ENCODE results near the gene OBSCN. TPM values are rescaled to one million over a fixed set of nuclear protein-coding genes. Genes with fewer than 3 reads are reported as not detected.

The OBSCN gene
- total RNA-seq, 1 donor from 2014 or later: 5.1 TPM

GRCh38 chr1:228303596-228303995 lies 95.8 kb downstream of the OBSCN start:
- Mint-ChIP-seq H3K4me1 (no peaks in the 10 kb centered on the region), H3K4me3 (no peak overlapping the region), H3K36me3 (peaks cover 51% of the 10 kb centered on the region), H3K27ac (no peak overlapping the region), H3K9me3 (peaks cover 35% of the 10 kb centered on the region), H3K27me3 (ENCODE audit: insufficient read depth, low read depth) (peaks cover 4% of the 10 kb centered on the region)
- no peaks in the 10 kb centered on the region for H3F3A ChIP-seq (ENCODE audit: low read depth)
- TF ChIP-seq EZH2phosphoT487 (IDR thresholded peaks at IDR 0.05) (no peak), EZH2 (IDR thresholded peaks at IDR 0.05) (no peak), CTCF (IDR thresholded peaks at IDR 0.05) (no peak)
- no peaks in the 10 kb centered on the region for H4K20me1 ChIP-seq (ENCODE audit: low read depth)
- H3K36me3 ChIP-seq: peaks cover 6% of the 10 kb centered on the region
- H3K4me1 ChIP-seq: no peaks in the 10 kb centered on the region
- no peak for DNase-seq (ENCODE audit: low spot score)
- no peaks in the 10 kb centered on the region for H3K27me3 ChIP-seq
- no peak overlapping the region for H3K9ac ChIP-seq
- no peaks in the 10 kb centered on the region for H3K79me2 ChIP-seq (ENCODE audit: low read depth)
- H3K27ac ChIP-seq: no peak overlapping the region
- no peak overlapping the region for H3K4me2 ChIP-seq
- H2AFZ ChIP-seq (replicated peaks): no peak overlapping the region
- H3K9me3 ChIP-seq (ENCODE audit: low read depth): peaks cover 14% of the 10 kb centered on the region
- H3K4me3 ChIP-seq: no peak overlapping the region

GRCh38 chr1:228304225-228304624 lies 96.4 kb downstream of the OBSCN start:
- peaks cover 35% of the 10 kb centered on the region for H3K9me3 Mint-ChIP-seq
- no peak overlapping the region for H3K4me3 ChIP-seq
- H3K27me3 ChIP-seq: no peaks in the 10 kb centered on the region
- peaks cover 47% of the 10 kb centered on the region for H3K36me3 Mint-ChIP-seq
- H3K9me3 ChIP-seq (ENCODE audit: low read depth): peaks cover 14% of the 10 kb centered on the region
- no peaks in the 10 kb centered on the region for H3F3A ChIP-seq (ENCODE audit: low read depth)
- H3K4me1 Mint-ChIP-seq: no peaks in the 10 kb centered on the region
- H3K9ac ChIP-seq: no peak overlapping the region
- no peaks in the 10 kb centered on the region for H3K4me1 ChIP-seq
- TF ChIP-seq EZH2 (IDR thresholded peaks at IDR 0.05): no peak
- no peak for TF ChIP-seq CTCF (IDR thresholded peaks at IDR 0.05)
- TF ChIP-seq EZH2phosphoT487 (IDR thresholded peaks at IDR 0.05): no peak
- H3K4me3 Mint-ChIP-seq: no peak overlapping the region
- DNase-seq (ENCODE audit: low spot score): no peak
- H3K27ac Mint-ChIP-seq: no peak overlapping the region
- peaks cover 6% of the 10 kb centered on the region for H3K36me3 ChIP-seq
- H3K27me3 Mint-ChIP-seq (ENCODE audit: insufficient read depth, low read depth): peaks cover 5% of the 10 kb centered on the region
- H3K27ac ChIP-seq: no peak overlapping the region
- no peak overlapping the region for H3K4me2 ChIP-seq
- H3K79me2 ChIP-seq (ENCODE audit: low read depth): no peaks in the 10 kb centered on the region
- H2AFZ ChIP-seq (replicated peaks): no peak overlapping the region
- no peaks in the 10 kb centered on the region for H4K20me1 ChIP-seq (ENCODE audit: low read depth)

- Histone ChIP-seq H3K9me3 (ENCODE audit: low read depth) (peaks cover 14% of the 10 kb centered on the region), H2AFZ (replicated peaks) (no peak overlapping the region), H3K27ac (no peak overlapping the region), H3K9ac (no peak overlapping the region), H3K27me3 (no peaks in the 10 kb centered on the region), H3K4me1 (no peaks in the 10 kb centered on the region), H3K4me2 (no peak overlapping the region), H3K36me3 (peaks cover 6% of the 10 kb centered on the region), H4K20me1 (ENCODE audit: low read depth) (no peaks in the 10 kb centered on the region), H3K4me3 (no peak overlapping the region), H3K79me2 (ENCODE audit: low read depth) (no peaks in the 10 kb centered on the region), H3F3A (ENCODE audit: low read depth) (no peaks in the 10 kb centered on the region)
- H3K27ac Mint-ChIP-seq: no peak overlapping the region
- peaks cover 42% of the 10 kb centered on the region for H3K36me3 Mint-ChIP-seq
- DNase-seq (ENCODE audit: low spot score): no peak
- H3K27me3 Mint-ChIP-seq (ENCODE audit: insufficient read depth, low read depth): peaks cover 5% of the 10 kb centered on the region
- H3K4me1 Mint-ChIP-seq: no peaks in the 10 kb centered on the region
- H3K4me3 Mint-ChIP-seq: no peak overlapping the region
- H3K9me3 Mint-ChIP-seq: peaks cover 32% of the 10 kb centered on the region
- TF ChIP-seq EZH2phosphoT487 (IDR thresholded peaks at IDR 0.05) (no peak), CTCF (IDR thresholded peaks at IDR 0.05) (no peak), EZH2 (IDR thresholded peaks at IDR 0.05) (no peak)
These were observed 97.0 kb downstream of the OBSCN start for GRCh38 chr1:228304766-228305395.
